Measurements from ENCODE around the gene ARHGEF19.

Gene ARHGEF19

GRCh38 chr1:16175610-16176553 is 36.6 kb downstream of the ARHGEF19 start:
- Histone ChIP-seq H3K9me3 (ENCODE audit: control insufficient read depth, insufficient read depth, low read depth, low read length) (no peaks in the 10 kb centered on the region), H3K4me3 (ENCODE audit: low read depth, low read length) (no peak overlapping the region), H3K36me3 (ENCODE audit: control insufficient read depth in 2 of 2, insufficient read depth in 1 of 2, low read length in 2 of 2) (no peaks in the 10 kb centered on the region), H3K4me1 (ENCODE audit: control insufficient read depth, insufficient read depth, low read length) (peaks cover 10% of the 10 kb centered on the region), H3K27ac (ENCODE audit: extremely low read depth, low read depth, low read length) (peak overlapping the region; percentile 85)
- CTCF ChIA-PET: interaction anchor here (0.6 to 1.6 kb wide), 4 partner anchors 94 to 261 kb away, joined by 3 to 6 read pairs (median 4); partner anchors contain the start of gene SPATA21
- POLR2A ChIA-PET: interaction anchor here (0.6 to 4.1 kb wide), 6 partner anchors 11 to 37 kb away, joined by 3 to 18 read pairs (median 4); partner anchors contain the start of gene EPHA2
- TF ChIP-seq ZNF664 (tag by site-specific recombination; IDR thresholded peaks at IDR 0.05) (no peak), OSR2 (tag by site-specific recombination; IDR thresholded peaks at IDR 0.05) (peak; percentile 8; the same call in 1 of the 2 replicates), ZNF169 (tag by site-specific recombination; IDR thresholded peaks at IDR 0.05) (no peak), ZNF292 (tag by site-specific recombination; IDR thresholded peaks at IDR 0.05; ENCODE audit: borderline replicate concordance, low read depth) (no peak), ZNF133 (tag by site-specific recombination; IDR thresholded peaks at IDR 0.05) (no peak), ZFP3 (tag by site-specific recombination; IDR thresholded peaks at IDR 0.05; ENCODE audit: low read depth) (no peak), ZNF394 (tag by site-specific recombination; IDR thresholded peaks at IDR 0.05; ENCODE audit: borderline replicate concordance) (no peak), ZNF626 (tag by site-specific recombination; IDR thresholded peaks at IDR 0.05) (no peak), ZNF266 (tag by site-specific recombination; IDR thresholded peaks at IDR 0.05; ENCODE audit: low read depth) (no peak), GLI2 (tag by site-specific recombination; IDR thresholded peaks at IDR 0.05; ENCODE audit: borderline replicate concordance, low read depth) (no peak), ZSCAN5A (tag by site-specific recombination; IDR thresholded peaks at IDR 0.05) (no peak), ZNF558 (tag by site-specific recombination; IDR thresholded peaks at IDR 0.05) (no peak), ZSCAN30 (tag by site-specific recombination; IDR thresholded peaks at IDR 0.05) (peak; percentile 50; the same call in 1 of the 2 replicates), BCL11B (tag by site-specific recombination; IDR thresholded peaks at IDR 0.05; ENCODE audit: low read depth) (no peak), YY1 (tag by site-specific recombination; IDR thresholded peaks at IDR 0.05) (no peak), IKZF3 (tag by site-specific recombination; IDR thresholded peaks at IDR 0.05) (0 out of 2 replicates have a peak, but pooled peaks have one; percentile 5), GFI1B (tag by site-specific recombination; IDR thresholded peaks at IDR 0.05) (no peak), ZSCAN18 (tag by site-specific recombination; IDR thresholded peaks at IDR 0.05) (no peak), ZBTB44 (tag by site-specific recombination; IDR thresholded peaks at IDR 0.05) (no peak), ZBTB7A (tag by site-specific recombination; IDR thresholded peaks at IDR 0.05; ENCODE audit: low read depth) (no peak), ZNF639 (tag by site-specific recombination; IDR thresholded peaks at IDR 0.05) (no peak), ZNF112 (tag by site-specific recombination; IDR thresholded peaks at IDR 0.05) (no peak), CTCF (tag by site-specific recombination; IDR thresholded peaks at IDR 0.05) (no peak), ZNF544 (tag by site-specific recombination; IDR thresholded peaks at IDR 0.05) (no peak), ZNF677 (tag by site-specific recombination; IDR thresholded peaks at IDR 0.05) (no peak), ZNF138 (tag by site-specific recombination; IDR thresholded peaks at IDR 0.05; ENCODE audit: borderline replicate concordance) (no peak), ZNF585B (tag by site-specific recombination; IDR thresholded peaks at IDR 0.05) (no peak)

All from HEK293 (cell line).